Heart left ventricle (tissue), 13 donors: Measurements from ENCODE around the gene COL26A1.

Experiments
- POLR2A ChIP-seq, 2 donors: fragments of 450-650 bp; IDR thresholded peaks; one replicate each; pipeline ENCODE4 v1.6.1; 2017; ENCODE audit warnings: antibody characterized with exemption in 2 of 2, mild to moderate bottlenecking in 2 of 2, moderate library complexity in 2 of 2
- TF ChIP-seq, protein P1 (sequence below), 12 donors: fragments of 200-600 bp; sonication (generic) in 4 of 12; IDR thresholded peaks; one replicate each; pipeline versions ENCODE4 v1.5.0 to v1.8.0; 2018 to 2022; ENCODE audit warnings: antibody characterized with exemption in 12 of 12, mild to moderate bottlenecking in 5 of 12
- donor health status: ischemic (EF 13 %, LVEDD 7.1; RV severe dilation, severe dysfunction).
- donor health status: DM: no; HTN: yes; CAD: no.
- donor health status: DM: no; HTN: no; CAD: no.
- donor health status: ischemic (EF 25% LVEDD 6.9; RV normal size, moderate dysfunction).
- donor health status: ischemic (EF 25% LVEDD 5.7; RV mildly dilated, moderate dysfunction).
- donor health status: ischemic (EF 35%, LVEDD 5.7; RV mildly dilated, moderate dysfunction).
- donor health status: nonischemic (EF 11% LVEDD 7.7; RV severe dilation, severe dysfunction).
- donor health status: DM: yes; HTN: yes; CAD: no.
- donor health status: PGD.
- donor health status: ischemic (EF 29% LVEDD 5.4; RV normal size, mild dysfunction).
- donor health status: nonischemic (EF 23%, LVEDD 6.1; RV moderate dilation, normal function).

DNA sequence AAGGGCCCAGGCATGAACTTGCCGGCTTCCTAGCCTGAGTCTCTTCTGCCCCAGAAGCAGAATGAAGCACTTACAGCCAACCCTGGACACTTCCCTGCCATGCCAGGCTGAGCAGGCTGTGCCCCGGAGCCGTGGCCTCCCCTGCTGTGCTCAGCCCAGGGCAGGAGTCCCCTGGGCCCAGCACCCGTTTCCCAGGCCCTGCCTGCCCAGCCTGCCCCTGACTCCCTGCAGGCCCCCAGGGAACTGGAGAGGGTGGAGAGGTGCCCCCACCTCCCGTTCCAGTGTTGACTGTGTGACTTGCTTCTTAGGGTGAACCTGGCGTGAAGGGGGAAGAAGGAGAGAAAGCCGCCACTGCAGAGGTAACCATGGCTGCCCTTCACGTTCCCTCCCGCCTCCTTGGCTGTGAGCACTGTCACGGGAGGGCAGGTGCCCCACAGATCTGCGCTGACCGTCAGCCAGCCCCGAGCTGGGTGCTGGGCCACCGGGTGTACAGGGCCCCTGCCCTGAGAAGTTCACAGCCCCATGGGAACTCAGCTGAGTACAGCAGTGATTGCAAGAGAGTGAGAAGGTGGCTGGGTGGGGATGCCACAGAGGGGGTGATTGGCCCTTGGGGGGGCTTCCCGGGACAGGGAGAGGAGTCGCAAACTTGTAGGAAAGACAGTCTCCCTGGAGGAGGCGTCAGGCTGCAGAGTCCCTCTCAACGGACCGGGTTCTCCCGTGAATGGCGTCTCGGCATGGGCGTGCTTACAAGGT is 190.5 kb downstream of the COL26A1 start:
- no peak for TF ChIP-seq POLR2A (IDR thresholded peaks at IDR 0.05)
- TF ChIP-seq, protein P1, sequence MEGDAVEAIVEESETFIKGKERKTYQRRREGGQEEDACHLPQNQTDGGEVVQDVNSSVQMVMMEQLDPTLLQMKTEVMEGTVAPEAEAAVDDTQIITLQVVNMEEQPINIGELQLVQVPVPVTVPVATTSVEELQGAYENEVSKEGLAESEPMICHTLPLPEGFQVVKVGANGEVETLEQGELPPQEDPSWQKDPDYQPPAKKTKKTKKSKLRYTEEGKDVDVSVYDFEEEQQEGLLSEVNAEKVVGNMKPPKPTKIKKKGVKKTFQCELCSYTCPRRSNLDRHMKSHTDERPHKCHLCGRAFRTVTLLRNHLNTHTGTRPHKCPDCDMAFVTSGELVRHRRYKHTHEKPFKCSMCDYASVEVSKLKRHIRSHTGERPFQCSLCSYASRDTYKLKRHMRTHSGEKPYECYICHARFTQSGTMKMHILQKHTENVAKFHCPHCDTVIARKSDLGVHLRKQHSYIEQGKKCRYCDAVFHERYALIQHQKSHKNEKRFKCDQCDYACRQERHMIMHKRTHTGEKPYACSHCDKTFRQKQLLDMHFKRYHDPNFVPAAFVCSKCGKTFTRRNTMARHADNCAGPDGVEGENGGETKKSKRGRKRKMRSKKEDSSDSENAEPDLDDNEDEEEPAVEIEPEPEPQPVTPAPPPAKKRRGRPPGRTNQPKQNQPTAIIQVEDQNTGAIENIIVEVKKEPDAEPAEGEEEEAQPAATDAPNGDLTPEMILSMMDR (IDR thresholded peaks at IDR 0.05): no peak
